GM04504 (cell line): Measurements from ENCODE around the gene SKOR2.

ENCODE experiments used
- DNase-seq: peaks from one replicate; pipeline ENCODE4 v3.0.0-alpha.2; 2012; ENCODE audit warnings: low read depth

The SKOR2 gene

DNA sequence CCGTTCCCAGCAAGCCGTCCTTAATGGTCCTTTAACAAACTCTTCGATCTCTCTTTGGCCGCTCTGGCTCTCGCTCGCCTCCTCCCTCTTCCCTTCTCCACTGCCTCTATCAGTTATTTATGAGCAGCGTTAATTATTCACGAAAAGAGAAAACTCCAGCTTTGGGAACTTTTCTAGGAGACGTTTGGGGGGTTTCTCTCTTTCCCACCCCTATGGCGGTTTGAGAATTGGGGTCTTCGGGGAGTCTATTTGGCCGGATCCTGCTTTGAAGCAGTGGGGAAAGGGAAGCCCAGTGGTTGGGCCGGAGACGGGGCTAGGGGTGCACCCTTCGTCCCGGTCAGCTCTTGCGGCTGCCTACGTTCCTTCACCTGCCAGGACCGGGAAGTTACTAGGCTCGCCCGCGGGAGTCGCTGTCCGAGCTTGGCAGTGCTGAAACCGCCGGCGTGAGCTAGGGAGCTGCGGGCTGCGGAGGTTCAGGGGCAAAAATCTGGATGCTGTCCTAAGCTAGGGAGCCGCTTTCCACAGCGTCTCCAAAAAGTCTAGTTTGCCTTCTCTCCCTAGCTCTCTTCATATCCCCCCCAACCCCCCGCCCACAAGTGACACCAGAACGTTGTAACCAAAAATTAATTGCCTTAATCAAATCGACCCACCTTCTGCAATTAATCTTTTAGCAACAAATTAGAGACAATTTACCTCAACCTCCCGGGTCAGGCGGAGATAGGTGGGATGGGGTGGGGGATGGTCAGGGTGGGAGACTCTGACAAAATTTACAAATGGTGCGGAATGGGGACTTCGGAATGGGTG lies 8.9 kb upstream of the SKOR2 start:
- DNase-seq, result peak; percentile 7

GRCh38 chr18:47254341-47254939 lies 3.0 kb upstream of the SKOR2 start:
- DNase-seq, result peak; percentile 14

GRCh38 chr18:47253101-47253654 lies 1.7 kb upstream of the SKOR2 start:
- DNase-seq, result no peak

- DNase-seq, result no peak
Measured at GRCh38 chr18:47250391-47251046, 941 bp downstream of the SKOR2 start.

DNA sequence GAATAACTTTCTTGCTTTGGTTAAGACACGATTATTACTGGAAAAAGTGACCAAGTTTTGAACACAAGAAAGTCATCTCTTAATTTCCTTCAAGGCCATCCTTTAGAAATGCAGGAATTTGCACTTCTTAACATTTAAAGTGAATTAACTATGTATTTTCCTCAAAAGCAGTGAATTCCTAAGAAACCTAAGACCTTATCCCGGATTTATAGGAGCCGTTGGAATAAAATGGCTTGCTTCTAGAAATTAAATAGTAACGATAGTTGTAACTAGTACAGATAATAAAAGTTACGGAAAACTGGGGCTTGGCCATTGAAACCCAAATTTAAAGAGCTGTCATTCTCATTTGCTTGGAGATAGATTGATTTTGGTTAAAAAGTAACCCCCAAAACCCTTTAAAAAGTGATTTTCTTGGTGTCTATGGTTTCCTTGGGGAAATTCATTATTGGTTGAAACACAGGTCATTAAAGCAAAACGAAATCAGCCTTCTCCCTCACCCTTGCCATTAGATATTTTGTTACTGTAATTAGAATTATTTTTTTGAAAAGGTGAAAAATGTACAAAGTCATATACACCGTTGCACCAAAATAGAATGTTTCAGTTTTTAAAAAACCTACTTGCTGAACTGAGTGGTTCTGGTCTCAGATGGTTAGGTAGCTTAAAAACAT lies 2.0 kb downstream of the SKOR2 start:
- DNase-seq, result no peak

DNA sequence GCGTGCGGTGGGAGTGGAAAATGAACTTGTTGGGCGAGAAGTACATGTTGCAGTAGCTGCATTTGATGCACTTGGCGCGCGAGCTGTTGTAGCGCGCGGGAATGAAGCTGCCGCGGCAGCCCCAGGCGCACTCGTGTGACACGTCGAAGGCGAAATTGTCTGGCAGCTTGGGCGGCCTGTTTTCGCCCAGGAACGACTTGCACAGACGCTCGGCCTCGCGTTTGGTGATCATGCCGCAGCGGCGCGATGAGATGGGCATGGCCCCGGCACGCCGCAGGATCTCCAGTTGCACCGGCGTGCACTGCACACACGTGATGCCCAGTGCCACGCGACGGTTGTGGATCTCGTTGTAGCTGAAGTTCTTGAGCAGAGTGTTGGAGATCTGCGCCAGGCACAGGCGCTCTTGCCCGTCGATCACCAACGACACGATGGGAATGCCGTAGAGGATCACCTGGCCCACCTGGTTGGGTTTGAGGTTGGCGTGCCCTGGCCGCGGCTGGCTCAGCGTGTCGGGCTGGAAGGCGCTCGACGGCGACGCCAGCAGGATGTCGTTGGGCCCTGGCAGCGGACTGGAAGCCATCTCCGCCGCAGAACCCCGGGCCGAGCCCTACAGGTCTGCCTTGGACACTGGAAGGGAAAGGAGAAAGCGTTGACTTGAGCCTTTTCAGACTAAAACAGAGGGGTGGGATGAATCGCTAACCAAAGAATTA lies 2.7 kb downstream of the SKOR2 start:
- DNase-seq, result no peak

GRCh38 chr18:47248115-47248603 lies 3.3 kb downstream of the SKOR2 start:
- no peak for DNase-seq

DNA sequence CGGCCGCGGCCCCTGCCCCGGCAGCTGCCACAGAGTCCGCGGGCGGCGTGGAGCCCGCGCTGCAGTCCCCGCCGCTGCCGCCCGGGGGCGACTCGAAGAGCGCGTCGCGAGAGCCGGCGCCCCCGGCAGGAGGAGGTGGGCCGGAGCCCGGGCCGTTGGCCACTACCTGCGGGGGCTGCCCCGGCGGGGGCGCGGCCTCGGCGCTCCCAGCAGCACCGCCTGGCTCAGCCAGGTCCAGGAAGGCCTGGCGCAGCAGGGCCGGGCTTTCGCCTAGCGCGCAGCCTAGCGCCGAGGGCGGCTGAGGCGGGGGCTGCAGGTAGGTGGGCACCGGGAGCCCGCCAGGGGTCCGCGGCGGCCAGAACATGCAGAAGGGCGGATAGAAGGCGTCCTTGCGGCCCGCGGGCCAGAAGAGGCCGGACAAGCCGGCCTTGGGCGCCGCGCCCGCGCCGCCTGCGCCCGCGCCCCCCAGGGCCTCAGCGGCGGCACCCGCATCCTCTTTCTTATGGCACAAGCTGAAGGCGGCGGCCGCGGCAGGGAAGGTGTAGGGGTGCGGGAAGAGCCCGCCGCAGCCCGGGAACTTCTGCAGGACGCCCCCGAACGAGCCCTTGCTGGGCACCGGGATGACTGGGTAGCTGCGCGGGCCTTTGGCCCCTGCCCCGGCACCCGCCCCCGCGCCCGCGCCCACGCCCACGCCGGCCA lies 3.9 kb downstream of the SKOR2 start:
- no peak for DNase-seq

GRCh38 chr18:47247036-47247415 lies 4.4 kb downstream of the SKOR2 start:
- DNase-seq, result no peak

- DNase-seq, result no peak
Measured at GRCh38 chr18:47246027-47246971, 5.2 kb downstream of the SKOR2 start.

- DNase-seq, result no peak
Measured at GRCh38 chr18:47244086-47244485, 7.4 kb downstream of the SKOR2 start.

- no peak for DNase-seq
Measured at GRCh38 chr18:47235096-47235495, 16.4 kb downstream of the SKOR2 start.

DNA sequence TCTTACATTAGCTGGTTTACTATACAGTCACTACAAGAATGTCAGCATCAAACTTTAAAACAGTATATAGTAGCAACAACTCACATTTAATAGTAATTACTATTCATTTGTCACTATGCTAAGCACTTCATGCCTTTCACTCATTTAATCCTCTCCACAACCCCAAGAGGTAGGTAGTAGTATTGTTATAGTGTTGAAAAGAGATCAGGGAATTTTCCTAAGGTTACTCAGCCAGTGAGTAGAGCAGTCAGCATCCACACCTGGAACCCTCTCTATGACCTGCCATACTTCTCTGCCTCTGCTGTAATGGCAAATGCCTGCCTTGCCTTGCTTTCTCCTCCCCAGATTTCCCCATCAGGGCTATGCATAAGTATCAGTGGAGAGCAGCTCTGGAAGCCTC lies 24.8 kb downstream of the SKOR2 start:
- no peak for DNase-seq

GRCh38 chr18:47215554-47216138 lies 35.8 kb downstream of the SKOR2 start:
- peak; percentile 20 for DNase-seq

- DNase-seq, result no peak
Measured at GRCh38 chr18:47209171-47209570, 42.3 kb downstream of the SKOR2 start.

DNA sequence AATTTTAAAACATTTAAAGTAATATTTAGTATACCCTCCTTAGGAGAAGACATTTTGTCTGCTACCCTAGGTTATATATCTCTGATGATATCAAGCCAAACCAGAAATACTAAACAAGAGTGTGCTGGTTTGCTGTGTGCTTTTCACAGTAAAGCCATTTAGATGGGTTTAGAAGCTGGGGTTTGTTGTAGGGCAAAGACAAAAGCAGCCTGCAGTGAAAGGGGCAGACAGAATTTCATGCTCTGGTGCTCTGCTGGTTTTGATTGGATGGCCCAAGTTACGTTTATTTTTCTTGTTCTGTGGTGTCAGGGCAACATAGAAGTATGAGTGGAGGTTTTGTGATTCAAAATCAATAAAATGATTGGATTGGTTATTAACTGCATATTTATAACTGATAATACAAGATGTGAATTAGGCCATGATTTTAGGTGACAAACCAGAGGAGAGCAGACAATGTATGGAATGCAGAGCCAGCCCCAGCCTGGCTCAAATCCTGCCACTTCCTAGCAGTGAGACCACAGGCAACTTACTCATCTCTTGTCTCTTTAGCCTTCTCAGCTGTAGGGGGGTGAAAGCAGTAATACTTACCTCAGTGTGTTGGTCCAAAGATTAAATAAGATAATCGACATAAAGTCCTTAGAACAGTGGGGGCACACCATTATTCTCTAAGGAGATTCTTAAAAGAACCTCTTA lies 44.4 kb downstream of the SKOR2 start:
- DNase-seq, result no peak

DNA sequence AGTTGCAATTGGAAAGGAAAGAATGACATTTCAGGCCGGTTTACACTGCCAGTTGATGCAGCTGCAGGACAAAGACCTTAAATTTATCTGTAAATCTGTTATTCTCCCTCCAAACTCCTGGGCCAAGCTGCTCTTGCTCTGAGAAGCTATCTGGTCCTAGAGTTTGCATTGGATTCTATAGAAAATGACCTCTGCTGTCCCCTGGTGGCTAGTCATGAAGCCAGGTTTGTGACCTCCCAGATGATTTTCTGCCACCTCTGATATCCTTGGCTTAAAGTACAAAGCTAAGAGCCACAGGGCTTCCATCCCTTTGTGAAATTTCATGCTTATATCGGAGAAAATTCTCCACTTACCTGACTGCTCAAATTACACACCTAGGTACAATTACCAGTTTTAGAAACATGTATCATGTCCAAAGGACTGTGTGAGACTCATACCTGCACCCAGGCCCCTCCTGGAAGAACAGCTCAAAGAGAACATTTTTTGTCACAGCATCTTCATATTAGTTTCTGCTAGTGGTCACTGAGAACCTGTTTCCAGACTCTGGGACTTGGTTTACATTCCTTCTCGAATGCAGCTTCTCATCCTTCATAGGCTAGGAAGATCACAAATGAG lies 46.4 kb downstream of the SKOR2 start:
- peak; percentile 22 for DNase-seq
